ENCODE measurements around the gene TYW1B.
"Not testable (repeated sequence)": the region's sequence is repeated elsewhere in the genome, so short reads cannot be mapped to it uniquely, and the experiment has no call there.

TYW1B gene

GRCh38 chr7:72690177-72690576 is 137.8 kb downstream of the TYW1B start:
- DNase-seq: not testable (repeated sequence)

- DNase-seq: not testable (repeated sequence)
Observed at GRCh38 chr7:72689344-72689743, 138.7 kb downstream of the TYW1B start.

GRCh38 chr7:72681211-72681610 is 146.8 kb downstream of the TYW1B start:
- DNase-seq: not testable (repeated sequence)

GRCh38 chr7:72676880-72677279 is 151.1 kb downstream of the TYW1B start:
- DNase-seq: not testable (repeated sequence)

GRCh38 chr7:72676086-72676690 is 151.8 kb downstream of the TYW1B start:
- not testable (repeated sequence) for DNase-seq

- DNase-seq: not testable (repeated sequence)
Observed at GRCh38 chr7:72675686-72676085, 152.3 kb downstream of the TYW1B start.

- DNase-seq: no peak
Observed at GRCh38 chr7:72674394-72674793, 153.6 kb downstream of the TYW1B start.

- not testable (repeated sequence) for DNase-seq
Observed at GRCh38 chr7:72670850-72671249, 157.2 kb downstream of the TYW1B start.

- DNase-seq: not testable (repeated sequence)
Observed at GRCh38 chr7:72668435-72668834, 159.6 kb downstream of the TYW1B start.

- not testable (repeated sequence) for DNase-seq
Observed at GRCh38 chr7:72667049-72667448, 161.0 kb downstream of the TYW1B start.

- DNase-seq: not testable (repeated sequence)
Observed at GRCh38 chr7:72648574-72648973, 179.4 kb downstream of the TYW1B start.

- DNase-seq: not testable (repeated sequence)
Observed at GRCh38 chr7:72643708-72644107, 184.3 kb downstream of the TYW1B start.

- not testable (repeated sequence) for DNase-seq
Observed at GRCh38 chr7:72641485-72642248, 186.3 kb downstream of the TYW1B start.

- not testable (repeated sequence) for DNase-seq
Observed at GRCh38 chr7:72640740-72641139, 187.3 kb downstream of the TYW1B start.

GRCh38 chr7:72635273-72635908 is 192.6 kb downstream of the TYW1B start:
- DNase-seq: not testable (repeated sequence)

- not testable (repeated sequence) for DNase-seq
Observed at GRCh38 chr7:72632765-72633292, 195.2 kb downstream of the TYW1B start.

GRCh38 chr7:72628375-72628774 is 199.6 kb downstream of the TYW1B start:
- not testable (repeated sequence) for DNase-seq

GRCh38 chr7:72626428-72627011 is 201.5 kb downstream of the TYW1B start:
- not testable (repeated sequence) for DNase-seq

GRCh38 chr7:72625721-72626423 is 202.1 kb downstream of the TYW1B start:
- not testable (repeated sequence) for DNase-seq

- DNase-seq: no peak
Observed at GRCh38 chr7:72622532-72622931, 205.5 kb downstream of the TYW1B start.

- not testable (repeated sequence) for DNase-seq
Observed at GRCh38 chr7:72621761-72622187, 206.2 kb downstream of the TYW1B start.

- DNase-seq: not testable (repeated sequence)
Observed at GRCh38 chr7:72620923-72621322, 207.1 kb downstream of the TYW1B start.

Measured in kidney glomerular epithelial cell (primary cell).